GM13977 (cell line): ENCODE results near the gene LRMDA.

ENCODE experiments used
- DNase-seq: peaks from one replicate; pipeline ENCODE4 v3.0.0; 2012; ENCODE audit warnings: low spot score
- CTCF ChIP-seq: IDR thresholded peaks from 2 replicates; pipeline ENCODE4 v1.5.1; 2012; ENCODE audit warnings: mild to moderate bottlenecking, control low read depth; ENCODE audit not compliant: insufficient read depth; ENCODE audit errors: extremely low read depth, missing control alignments
- in situ Hi-C: fragments of 300-500 bp; cut with MboI; formaldehyde crosslinking; loops from one replicate; pipeline ENCODE4 v1.12.0; 2022; ENCODE audit warnings: low sequenced_read_pairs, low pct_unique_long_range_greater_than_20kb, mixed read lengths, inconsistent platforms; ENCODE audit not compliant: unreplicated experiment

The LRMDA gene

GRCh38 chr10:75553550-75553949 lies 122.1 kb downstream of the LRMDA start:
- no peak for DNase-seq
- in situ Hi-C loops: no loop called here
- no peak for TF ChIP-seq CTCF

DNA sequence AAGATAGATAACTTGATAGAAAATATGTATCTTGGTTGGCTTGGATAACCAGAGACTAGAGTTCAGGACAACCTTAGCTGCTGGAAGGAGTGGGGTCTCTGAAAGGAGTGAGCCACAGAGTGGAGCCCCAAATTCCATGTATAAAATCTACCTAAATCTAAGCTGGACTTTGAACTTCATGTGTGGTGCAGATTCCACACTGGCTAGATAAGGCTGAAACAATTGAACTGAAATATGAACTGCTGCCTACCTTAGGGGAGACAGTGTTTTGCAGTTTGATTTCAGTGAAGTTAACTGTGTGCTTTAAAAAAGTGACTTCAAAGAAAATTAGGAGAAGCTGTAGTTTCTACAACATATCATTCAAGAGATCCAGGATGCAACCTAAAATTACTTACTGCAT lies 123.9 kb downstream of the LRMDA start:
- DNase-seq: no peak
- in situ Hi-C loops: no loop called here
- no peak for TF ChIP-seq CTCF

GRCh38 chr10:75556320-75556719 lies 124.9 kb downstream of the LRMDA start:
- in situ Hi-C loops: no loop called here
- no peak for DNase-seq
- no peak for TF ChIP-seq CTCF

GRCh38 chr10:75565286-75566251 lies 134.1 kb downstream of the LRMDA start:
- TF ChIP-seq CTCF: no peak
- in situ Hi-C loops: no loop called here
- DNase-seq: no peak

- in situ Hi-C loops: no loop called here
Observed at GRCh38 chr10:75568450-75569130, 137.2 kb downstream of the LRMDA start.

DNA sequence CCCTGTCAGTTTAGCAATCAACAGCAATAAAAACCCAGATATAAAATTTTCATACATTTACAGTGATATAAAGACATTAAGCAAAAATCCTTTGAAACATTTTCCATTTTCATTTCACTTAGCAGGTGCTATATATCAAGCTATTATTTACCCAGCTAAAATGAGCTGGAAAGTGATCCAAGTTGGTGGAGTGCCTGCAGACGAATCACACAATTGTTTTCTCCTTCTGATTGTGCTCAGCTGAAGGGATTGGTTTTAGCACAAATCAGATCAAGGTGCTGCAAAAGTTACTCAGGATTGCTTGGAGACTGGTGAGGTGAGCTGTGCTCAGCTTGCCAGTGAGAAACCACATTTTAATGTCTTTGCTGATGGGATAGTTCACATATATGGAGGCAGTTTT lies 138.1 kb downstream of the LRMDA start:
- in situ Hi-C loops: no loop called here
- TF ChIP-seq CTCF: no peak
- DNase-seq: no peak

More at GRCh38 chr10:75568450-75569130, 137.2 kb downstream of the LRMDA start:
- DNase-seq: no peak
- no peak for TF ChIP-seq CTCF
